22Rv1 (cell line): Measurements from ENCODE around the gene FOXD3.

Source experiments
- H3K27ac ChIP-seq: fragments of 450-650 bp; 2 replicates; pipeline ENCODE4 v1.5.1; 2017
- CTCF ChIP-seq: fragments of 450-650 bp; IDR thresholded peaks from 2 replicates; pipeline ENCODE4 v1.5.1; 2017; ENCODE audit warnings: mild to moderate bottlenecking
- ZFX ChIP-seq: fragments of 450-650 bp; IDR thresholded peaks from 2 replicates; pipeline ENCODE4 v1.6.1; 2017; ENCODE audit warnings: antibody characterized with exemption, borderline replicate concordance

FOXD3 gene

GRCh38 chr1:63281753-63282152, 40.6 kb upstream of the FOXD3 start:
- TF ChIP-seq ZFX (no peak), CTCF (no peak)
- H3K27ac ChIP-seq: no peak overlapping the region

GRCh38 chr1:63289135-63289534, 33.2 kb upstream of the FOXD3 start:
- no peak overlapping the region for H3K27ac ChIP-seq
- TF ChIP-seq CTCF: no peak
- TF ChIP-seq ZFX: no peak

- TF ChIP-seq ZFX (no peak), CTCF (no peak)
- no peak overlapping the region for H3K27ac ChIP-seq
Observed at GRCh38 chr1:63294803-63295594, 27.4 kb upstream of the FOXD3 start.

GRCh38 chr1:63304410-63304809, 18.0 kb upstream of the FOXD3 start:
- H3K27ac ChIP-seq: no peak overlapping the region
- TF ChIP-seq CTCF (no peak), ZFX (no peak)

- TF ChIP-seq CTCF (no peak), ZFX (no peak)
- no peak overlapping the region for H3K27ac ChIP-seq
Observed at GRCh38 chr1:63305043-63305442, 17.3 kb upstream of the FOXD3 start.

- no peak overlapping the region for H3K27ac ChIP-seq
- no peak for TF ChIP-seq ZFX
Observed at GRCh38 chr1:63307196-63307794, 15.1 kb upstream of the FOXD3 start.

GRCh38 chr1:63316598-63316983, 5.8 kb upstream of the FOXD3 start:
- H3K27ac ChIP-seq: no peak overlapping the region
- TF ChIP-seq CTCF: no peak
- no peak for TF ChIP-seq ZFX
